AG10803 (cell line): ENCODE data around the gene KLF2.

ENCODE experiments used
- DNase-seq: peaks from one replicate; pipeline ENCODE4 v3.0.0; 2010; ENCODE audit warnings: low read depth
- H3K4me3 ChIP-seq: 2 replicates; pipeline ENCODE4 v1.5.1; 2011; ENCODE audit warnings: mild to moderate bottlenecking, low read length, control low read depth
- CTCF ChIP-seq: conservative IDR thresholded peaks from 2 replicates; pipeline ENCODE4 v1.5.1; 2011; ENCODE audit warnings: mild to moderate bottlenecking, low read length, control low read depth, inconsistent platforms

Gene KLF2

GRCh38 chr19:16377521-16377920, 52.9 kb downstream of the KLF2 start:
- no peak for TF ChIP-seq CTCF
- no peak overlapping the region for H3K4me3 ChIP-seq
- DNase-seq: no peak
